Vagina (tissue), 2 donors: ENCODE results near the gene TNS1.

Experiments used
- POLR2AphosphoS5 ChIP-seq, 2 donors: sonication (generic); formaldehyde crosslinking; IDR thresholded peaks; one replicate each; pipeline ENCODE4 v1.9.0; 2017; ENCODE audit warnings: antibody characterized with exemption in 2 of 2, mild to moderate bottlenecking in 2 of 2, low read depth in 1 of 2; ENCODE audit not compliant: insufficient read depth in 1 of 2
- TF ChIP-seq, protein P1 (sequence below), 3 experiments: fragments of 450-650 bp in 2 of 3; fragments of 200-600 bp in 1 of 3; sonication (generic) in 1 of 3; IDR thresholded peaks; one replicate each; pipeline ENCODE4 v1.5.1; 2017 to 2019; ENCODE audit warnings: antibody characterized with exemption in 3 of 3, mild to moderate bottlenecking in 2 of 3, moderate library complexity in 2 of 3

- no peak for TF ChIP-seq POLR2AphosphoS5 (IDR thresholded peaks at IDR 0.05; ENCODE audit: insufficient read depth in 1 of 2, low read depth in 1 of 2)
- TF ChIP-seq, protein P1, sequence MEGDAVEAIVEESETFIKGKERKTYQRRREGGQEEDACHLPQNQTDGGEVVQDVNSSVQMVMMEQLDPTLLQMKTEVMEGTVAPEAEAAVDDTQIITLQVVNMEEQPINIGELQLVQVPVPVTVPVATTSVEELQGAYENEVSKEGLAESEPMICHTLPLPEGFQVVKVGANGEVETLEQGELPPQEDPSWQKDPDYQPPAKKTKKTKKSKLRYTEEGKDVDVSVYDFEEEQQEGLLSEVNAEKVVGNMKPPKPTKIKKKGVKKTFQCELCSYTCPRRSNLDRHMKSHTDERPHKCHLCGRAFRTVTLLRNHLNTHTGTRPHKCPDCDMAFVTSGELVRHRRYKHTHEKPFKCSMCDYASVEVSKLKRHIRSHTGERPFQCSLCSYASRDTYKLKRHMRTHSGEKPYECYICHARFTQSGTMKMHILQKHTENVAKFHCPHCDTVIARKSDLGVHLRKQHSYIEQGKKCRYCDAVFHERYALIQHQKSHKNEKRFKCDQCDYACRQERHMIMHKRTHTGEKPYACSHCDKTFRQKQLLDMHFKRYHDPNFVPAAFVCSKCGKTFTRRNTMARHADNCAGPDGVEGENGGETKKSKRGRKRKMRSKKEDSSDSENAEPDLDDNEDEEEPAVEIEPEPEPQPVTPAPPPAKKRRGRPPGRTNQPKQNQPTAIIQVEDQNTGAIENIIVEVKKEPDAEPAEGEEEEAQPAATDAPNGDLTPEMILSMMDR (IDR thresholded peaks at IDR 0.05), result no peak
Measured at GRCh38 chr2:217911283-217912097, 91.3 kb downstream of the TNS1 start.
